ENCODE data around the gene CLSTN3.

The CLSTN3 gene

GRCh38 chr12:7116916-7117315 is 13.3 kb upstream of the CLSTN3 start:
- no peak for TF ChIP-seq EZH2phosphoT487 (IDR thresholded peaks at IDR 0.05; ENCODE audit: borderline replicate concordance, low read length)
- no peak for TF ChIP-seq CTCF (IDR thresholded peaks at IDR 0.05; ENCODE audit: low read depth, low read length, poor library complexity, severe bottlenecking)
- no peaks in the 10 kb centered on the region for H3K9me3 ChIP-seq (ENCODE audit: control insufficient read depth, insufficient read depth, low read length)
- H3K79me2 ChIP-seq (ENCODE audit: control insufficient read depth, low read length) = no peaks in the 10 kb centered on the region

GRCh38 chr12:7117670-7118069 is 12.5 kb upstream of the CLSTN3 start:
- Histone ChIP-seq H3K4me1 (ENCODE audit: control insufficient read depth, low read length) (no peaks in the 10 kb centered on the region), H3K79me2 (ENCODE audit: control insufficient read depth, low read length) (no peaks in the 10 kb centered on the region), H3K27ac (ENCODE audit: low read depth, low read length) (no peak overlapping the region), H3K4me2 (ENCODE audit: low read length) (no peak overlapping the region), H3K9me2 (replicated peaks; ENCODE audit: control insufficient read depth, low read length) (no peaks in the 10 kb centered on the region), H3K9me3 (ENCODE audit: control insufficient read depth, insufficient read depth, low read length) (no peaks in the 10 kb centered on the region), H4K20me1 (ENCODE audit: control insufficient read depth, insufficient read depth, low read depth, low read length) (no peaks in the 10 kb centered on the region), H3K27me3 (ENCODE audit: control insufficient read depth, low read length) (no peaks in the 10 kb centered on the region), H3K4me3 (ENCODE audit: low read length) (no peak overlapping the region), H3F3A (ENCODE audit: control insufficient read depth, insufficient read depth) (no peaks in the 10 kb centered on the region), H3K36me3 (ENCODE audit: control insufficient read depth, low read length) (no peaks in the 10 kb centered on the region)
- TF ChIP-seq CTCF (IDR thresholded peaks at IDR 0.05; ENCODE audit: low read depth, low read length, poor library complexity, severe bottlenecking) (no peak), EZH2phosphoT487 (IDR thresholded peaks at IDR 0.05; ENCODE audit: borderline replicate concordance, low read length) (no peak)

More at GRCh38 chr12:7116916-7117315, 13.3 kb upstream of the CLSTN3 start:
- Histone ChIP-seq H3F3A (ENCODE audit: control insufficient read depth, insufficient read depth) (no peaks in the 10 kb centered on the region), H3K4me2 (ENCODE audit: low read length) (no peak overlapping the region), H3K27ac (ENCODE audit: low read depth, low read length) (no peak overlapping the region), H3K4me1 (ENCODE audit: control insufficient read depth, low read length) (no peaks in the 10 kb centered on the region), H3K4me3 (ENCODE audit: low read length) (no peak overlapping the region), H3K36me3 (ENCODE audit: control insufficient read depth, low read length) (no peaks in the 10 kb centered on the region), H3K9me2 (replicated peaks; ENCODE audit: control insufficient read depth, low read length) (no peaks in the 10 kb centered on the region), H4K20me1 (ENCODE audit: control insufficient read depth, insufficient read depth, low read depth, low read length) (no peaks in the 10 kb centered on the region), H3K27me3 (ENCODE audit: control insufficient read depth, low read length) (no peaks in the 10 kb centered on the region)

- no peak overlapping the region for H3K4me3 ChIP-seq (ENCODE audit: low read length)
- H3K4me1 ChIP-seq (ENCODE audit: control insufficient read depth, low read length) = no peaks in the 10 kb centered on the region
- no peaks in the 10 kb centered on the region for H3K79me2 ChIP-seq (ENCODE audit: control insufficient read depth, low read length)
- H4K20me1 ChIP-seq (ENCODE audit: control insufficient read depth, insufficient read depth, low read depth, low read length) = no peaks in the 10 kb centered on the region
- H3K9me3 ChIP-seq (ENCODE audit: control insufficient read depth, insufficient read depth, low read length) = no peaks in the 10 kb centered on the region
- no peak overlapping the region for H3K4me2 ChIP-seq (ENCODE audit: low read length)
- no peaks in the 10 kb centered on the region for H3K27me3 ChIP-seq (ENCODE audit: control insufficient read depth, low read length)
- no peaks in the 10 kb centered on the region for H3K9me2 ChIP-seq (replicated peaks; ENCODE audit: control insufficient read depth, low read length)
- H3K36me3 ChIP-seq (ENCODE audit: control insufficient read depth, low read length) = no peaks in the 10 kb centered on the region
- no peak for TF ChIP-seq CTCF (IDR thresholded peaks at IDR 0.05; ENCODE audit: low read depth, low read length, poor library complexity, severe bottlenecking)
- TF ChIP-seq EZH2phosphoT487 (IDR thresholded peaks at IDR 0.05; ENCODE audit: borderline replicate concordance, low read length) = no peak
- no peaks in the 10 kb centered on the region for H3F3A ChIP-seq (ENCODE audit: control insufficient read depth, insufficient read depth)
- no peak overlapping the region for H3K27ac ChIP-seq (ENCODE audit: low read depth, low read length)
Measured at GRCh38 chr12:7118881-7119280, 11.3 kb upstream of the CLSTN3 start.

- H3K9me2 ChIP-seq (replicated peaks; ENCODE audit: control insufficient read depth, low read length) = no peaks in the 10 kb centered on the region
- H4K20me1 ChIP-seq (ENCODE audit: control insufficient read depth, insufficient read depth, low read depth, low read length) = no peaks in the 10 kb centered on the region
- no peaks in the 10 kb centered on the region for H3K79me2 ChIP-seq (ENCODE audit: control insufficient read depth, low read length)
- no peaks in the 10 kb centered on the region for H3K4me1 ChIP-seq (ENCODE audit: control insufficient read depth, low read length)
- no peaks in the 10 kb centered on the region for H3K9me3 ChIP-seq (ENCODE audit: control insufficient read depth, insufficient read depth, low read length)
- H3K27me3 ChIP-seq (ENCODE audit: control insufficient read depth, low read length) = no peaks in the 10 kb centered on the region
- H3F3A ChIP-seq (ENCODE audit: control insufficient read depth, insufficient read depth) = no peaks in the 10 kb centered on the region
- no peak for TF ChIP-seq CTCF (IDR thresholded peaks at IDR 0.05; ENCODE audit: low read depth, low read length, poor library complexity, severe bottlenecking)
- TF ChIP-seq EZH2phosphoT487 (IDR thresholded peaks at IDR 0.05; ENCODE audit: borderline replicate concordance, low read length) = no peak
- H3K36me3 ChIP-seq (ENCODE audit: control insufficient read depth, low read length) = no peaks in the 10 kb centered on the region
- H3K27ac ChIP-seq (ENCODE audit: low read depth, low read length) = no peak overlapping the region
- H3K4me2 ChIP-seq (ENCODE audit: low read length) = no peak overlapping the region
- H3K4me3 ChIP-seq (ENCODE audit: low read length) = no peak overlapping the region
Measured at GRCh38 chr12:7120166-7120565, 10.0 kb upstream of the CLSTN3 start.
